Upper lobe of left lung (tissue), 4 donors: ENCODE results near the gene APC2.

ENCODE experiments used
- CTCF ChIP-seq, 6 experiments: fragments of 450-650 bp in 4 of 6; fragments of 200-600 bp in 2 of 6; sonication (generic) in 2 of 6; IDR thresholded peaks; one replicate each; pipeline ENCODE4 v1.5.1; 2016 to 2019; ENCODE audit warnings: antibody characterized with exemption in 6 of 6
- POLR2A ChIP-seq, 4 donors: fragments of 450-650 bp; IDR thresholded peaks; one replicate each; pipeline ENCODE4 v1.5.1; 2016 to 2017; ENCODE audit warnings: antibody characterized with exemption in 4 of 4, mild to moderate bottlenecking in 2 of 4

GRCh38 chr19:1421958-1422305 lies 28.0 kb upstream of the APC2 start:
- no peak for TF ChIP-seq POLR2A (IDR thresholded peaks at IDR 0.05)
- TF ChIP-seq CTCF (IDR thresholded peaks at IDR 0.05) = no peak
